HepG2 (cell line): ENCODE results near the gene PBX2. TPM values are rescaled to one million over a fixed set of nuclear protein-coding genes. Genes with fewer than 3 reads are reported as not detected.

Source experiments
- ARID5B ChIP-seq: IDR thresholded peaks from 2 replicates; pipeline ENCODE4 v1.4.0; 2020; ENCODE audit warnings: mild to moderate bottlenecking, missing genetic modification reagents
- EP300 ChIP-seq, 3 experiments: sonication (generic) in 1 of 3; formaldehyde crosslinking in 1 of 3; IDR thresholded peaks; 2 replicates each; pipeline versions ENCODE4 v1.5.1 to v1.6.1; 2011 to 2020; ENCODE audit warnings: low read depth in 2 of 3, low read length in 2 of 3, borderline replicate concordance in 1 of 3, improper control_type of control experiment in 1 of 3, mild to moderate bottlenecking in 1 of 3, missing genetic modification reagents in 1 of 3, moderate library complexity in 1 of 3
- ISL2 ChIP-seq: sonication (generic); formaldehyde crosslinking; IDR thresholded peaks from 2 replicates; pipeline ENCODE4 v1.5.0; 2020; ENCODE audit warnings: missing genetic modification reagents
- LCORL ChIP-seq, 2 experiments: fragments of 450-650 bp in 1 of 2; sonication (generic) in 1 of 2; formaldehyde crosslinking in 1 of 2; IDR thresholded peaks; 2 replicates each; pipeline versions ENCODE4 v1.5.0 to v1.6.1; 2017 to 2020; ENCODE audit warnings: antibody characterized with exemption in 1 of 2, missing genetic modification reagents in 1 of 2
- NKX3-1 ChIP-seq: sonication (generic); formaldehyde crosslinking; IDR thresholded peaks from 2 replicates; pipeline ENCODE4 v1.5.0; 2020; ENCODE audit warnings: missing genetic modification reagents
- PPARG ChIP-seq: conservative IDR thresholded peaks from 2 replicates; pipeline ENCODE4 v1.6.1; 2016; ENCODE audit warnings: missing biosample characterization, missing genetic modification reagents
- ZNF510 ChIP-seq: sonication (generic); formaldehyde crosslinking; IDR thresholded peaks from 2 replicates; pipeline ENCODE4 v1.4.0; 2020; ENCODE audit warnings: low read depth, mild to moderate bottlenecking, missing genetic modification reagents
- polyA plus RNA-seq, 8 experiments: library from polyadenylated mRNA; depleted of rRNA in 3 of 8; stranded (reverse) in 7 of 8; unstranded in 1 of 8; fragments of >200 nt; fragmentation: Illumina TruSeq in 4 of 8; extraction: Trizol in 4 of 8; gene quantifications; 2 replicates each; pipeline versions ENCODE4 v1.2.1 to v1.2.3, GENCODE V29; 2011 to 2016; ENCODE audit warnings: low read depth in 4 of 8, missing spikeins in 1 of 8, mixed read lengths in 1 of 8; ENCODE audit not compliant: insufficient read depth in 1 of 8
- total RNA-seq, 5 experiments: library from RNA; depleted of rRNA; stranded (reverse); fragments of >200 nt; fragmentation: Illumina TruSeq; extraction: Trizol; gene quantifications; 2 replicates each; pipeline ENCODE4 v1.2.3, GENCODE V29; 2016; ENCODE audit warnings: low read depth in 1 of 5

The PBX2 gene
- total and polyA plus RNA-seq, 2 of the 13 experiments (the other 11 are each of a cell fraction or from before 2014, with no cell fraction given) = 42.3 to 77.8 TPM

GRCh38 chr6:32190054-32190851 lies at the start of gene PBX2 (continued):
- TF ChIP-seq EP300 (IDR thresholded peaks at IDR 0.05; ENCODE audit: low read depth in 2 of 2, low read length in 2 of 2) (0 out of 4 replicates have a peak, but pooled peaks of 1 of the 2 experiments have one; percentile 23), EP300 (CRISPR knock-in tag; IDR thresholded peaks at IDR 0.05; ENCODE audit: borderline replicate concordance) (0 out of 2 replicates have a peak, but pooled peaks have one; percentile 30), ISL2 (CRISPR knock-in tag) (0 out of 2 replicates have a peak, but pooled peaks have one; percentile 11), ZNF510 (CRISPR knock-in tag) (peak; percentile 72; the same call in 1 of the 2 replicates), PPARG (CRISPR knock-in tag) (0 out of 2 replicates have a peak, but pooled peaks have one; percentile 25), LCORL (IDR thresholded peaks at IDR 0.05) (no peak), LCORL (CRISPR knock-in tag; IDR thresholded peaks at IDR 0.05) (0 out of 2 replicates have a peak, but pooled peaks have one; percentile 39), ARID5B (CRISPR knock-in tag) (peak; percentile 33; the same call in 1 of the 2 replicates), NKX3-1 (CRISPR knock-in tag) (no peak)
